GM12878 (cell line): Measurements from ENCODE around the gene TNFRSF8. TPM values are rescaled to one million over a fixed set of nuclear protein-coding genes. Genes with fewer than 3 reads are reported as not detected.
A peak's percentile ranks its signal among the peaks of the same experiment; 100 is the strongest.

Experiments
- ATAC-seq: fragments of 200-7000 bp; cut with Tn5 transposase; 3 replicates; pipeline ENCODE4 v1.9.1; 2020; ENCODE audit warnings: mild to moderate bottlenecking, moderate library complexity
- BruUV-seq: library from RNA; stranded (reverse); fragments of 400-500 nt; replicated peaks from 2 replicates; lab custom pipeline; 2021; lab: Mats Ljungman, UMichigan
- CTCF ChIA-PET: fragments of 300-600 bp; sonication (Branson Sonifier 250); formaldehyde crosslinking; extraction: SDS; loops from one replicate; lab custom pipeline; 2021; ENCODE audit warnings: inconsistent platforms; lab: Yijun Ruan, JAX
- POLR2A ChIA-PET: fragments of 350-600 bp; formaldehyde crosslinking; extraction: SDS; loops from one replicate; lab custom pipeline; 2021; ENCODE audit warnings: inconsistent platforms; lab: Charles Lee
- RAD21 ChIA-PET: fragments of 300-600 bp; sonication (Branson Sonifier 250); formaldehyde crosslinking; loops from one replicate; lab custom pipeline; 2023; ENCODE audit warnings: antibody characterized with exemption; ENCODE audit not compliant: unreplicated experiment; lab: Charles Lee
- SMC1A ChIA-PET: fragments of 300-600 bp; sonication (Branson Sonifier 250); formaldehyde crosslinking; loops from one replicate; lab custom pipeline; 2023; ENCODE audit not compliant: unreplicated experiment, uncharacterized antibody; lab: Charles Lee
- DNase-seq: peaks from one replicate; pipeline ENCODE4 v3.0.0-alpha.2; 2011; ENCODE audit warnings: low read depth, low spot score
- FAIRE-seq: peaks from 3 replicates; lab custom pipeline; 2011; peaks lifted over from hg19 to GRCh38; lab: Jason Lieb, UNC
- H2AFZ ChIP-seq: 2 replicates; pipeline ENCODE4 v1.6.0; 2011; ENCODE audit warnings: low read depth, low read length, control low read depth; ENCODE audit not compliant: control insufficient read depth
- H3K27ac ChIP-seq: 2 replicates; pipeline ENCODE4 v1.5.1; 2011; ENCODE audit warnings: control low read depth; ENCODE audit not compliant: control insufficient read depth, insufficient read depth
- H3K27me3 ChIP-seq, 2 experiments: replicated peaks in 1 of 2; 2 replicates each; pipeline versions ENCODE4 v1.6.0 to v1.6.1; 2011; ENCODE audit warnings: low read length in 1 of 2; ENCODE audit not compliant: control insufficient read depth in 2 of 2, insufficient read depth in 2 of 2
- H3K36me3 ChIP-seq, 2 experiments: 2 replicates each; pipeline ENCODE4 v1.5.1; 2011; ENCODE audit warnings: low read length in 1 of 2; ENCODE audit not compliant: control insufficient read depth in 2 of 2, insufficient read depth in 2 of 2
- H3K4me1 ChIP-seq: 2 replicates; pipeline ENCODE4 v1.6.1; 2011; ENCODE audit warnings: mild to moderate bottlenecking, low read length, moderate library complexity, mixed read lengths; ENCODE audit not compliant: control insufficient read depth, insufficient read depth
- H3K4me2 ChIP-seq: 2 replicates; pipeline ENCODE4 v1.6.0; 2011; ENCODE audit warnings: control low read depth; ENCODE audit not compliant: control insufficient read depth, insufficient read depth
- H3K4me3 ChIP-seq: fragments of 200-600 bp; sonication (generic); 2 replicates; pipeline ENCODE4 v1.5.1; 2016
- H3K79me2 ChIP-seq: 2 replicates; pipeline ENCODE4 v1.6.0; 2011; ENCODE audit warnings: low read length; ENCODE audit not compliant: control insufficient read depth, insufficient read depth
- H3K9ac ChIP-seq: 2 replicates; pipeline ENCODE4 v1.8.0; 2011; ENCODE audit warnings: low read length, control low read depth, mixed read lengths; ENCODE audit not compliant: control insufficient read depth, insufficient read depth
- H3K9me3 ChIP-seq: replicated peaks from 3 replicates; pipeline ENCODE4 v1.5.1; 2011; ENCODE audit warnings: mild to moderate bottlenecking, low read length; ENCODE audit not compliant: control insufficient read depth, insufficient read depth
- H4K20me1 ChIP-seq: 2 replicates; pipeline ENCODE4 v1.6.0; 2011; ENCODE audit not compliant: control insufficient read depth, insufficient read depth
- CEBPB ChIP-seq, 2 experiments: fragments of 150-350 bp in 1 of 2; IDR thresholded peaks; 2 replicates each; pipeline ENCODE4 v1.6.1; 2012 to 2014; ENCODE audit warnings: low read depth in 2 of 2, low read length in 2 of 2, borderline replicate concordance in 1 of 2, inconsistent platforms in 1 of 2
- CTCF ChIP-seq, 3 experiments: IDR thresholded peaks in 2 of 3; conservative IDR thresholded peaks in 1 of 3; 2 replicates each; pipeline ENCODE4 v1.5.1; 2011; ENCODE audit warnings: low read depth in 3 of 3, low read length in 3 of 3, mild to moderate bottlenecking in 3 of 3, control low read depth in 2 of 3, moderate library complexity in 2 of 3, inconsistent platforms in 1 of 3, mixed read lengths in 1 of 3; ENCODE audit not compliant: control insufficient read depth in 2 of 3, insufficient read depth in 1 of 3; ENCODE audit errors: extremely low read depth in 1 of 3
- ETV6 ChIP-seq, 2 experiments: fragments of 450-650 bp in 1 of 2; IDR thresholded peaks in 1 of 2; conservative IDR thresholded peaks in 1 of 2; 2 replicates each; pipeline ENCODE4 v1.6.1; 2014; ENCODE audit warnings: antibody characterized with exemption in 1 of 2, borderline replicate concordance in 1 of 2, low read depth in 1 of 2, mild to moderate bottlenecking in 1 of 2, moderate library complexity in 1 of 2
- IKZF2 ChIP-seq, 2 experiments: fragments of 450-650 bp; IDR thresholded peaks; 2 replicates each; pipeline ENCODE4 v1.6.1; 2017; ENCODE audit warnings: mild to moderate bottlenecking in 2 of 2, moderate library complexity in 2 of 2
- IRF5 ChIP-seq: fragments of 450-650 bp; IDR thresholded peaks from 2 replicates; pipeline ENCODE4 v1.6.1; 2017; ENCODE audit warnings: borderline replicate concordance
- MEF2A ChIP-seq: IDR thresholded peaks from 2 replicates; pipeline ENCODE4 v1.6.1; 2011; ENCODE audit warnings: low read depth, mild to moderate bottlenecking, low read length, moderate library complexity; ENCODE audit not compliant: insufficient read depth
- MTA3 ChIP-seq: IDR thresholded peaks from 2 replicates; pipeline ENCODE4 v1.6.1; 2012; ENCODE audit warnings: low read length, inconsistent platforms, borderline replicate concordance
- NKRF ChIP-seq: fragments of 450-650 bp; conservative IDR thresholded peaks from 2 replicates; pipeline ENCODE4 v1.6.1; 2017; ENCODE audit warnings: mild to moderate bottlenecking, moderate library complexity
- PML ChIP-seq: IDR thresholded peaks from 2 replicates; pipeline ENCODE4 v1.6.1; 2012; ENCODE audit warnings: low read length, inconsistent platforms
- RUNX3 ChIP-seq: IDR thresholded peaks from 2 replicates; pipeline ENCODE4 v1.6.1; 2012; ENCODE audit warnings: low read length, inconsistent platforms
- SIX5 ChIP-seq: IDR thresholded peaks from 2 replicates; pipeline ENCODE4 v1.6.1; 2011; ENCODE audit warnings: mild to moderate bottlenecking, low read depth, low read length, moderate library complexity; ENCODE audit not compliant: severe bottlenecking
- SMARCA5 ChIP-seq: fragments of 450-650 bp; IDR thresholded peaks from 2 replicates; pipeline ENCODE4 v1.6.1; 2017; ENCODE audit warnings: mild to moderate bottlenecking
- SUPT20H ChIP-seq: IDR thresholded peaks from 2 replicates; pipeline ENCODE4 v1.6.1; 2011; ENCODE audit warnings: low read depth, mild to moderate bottlenecking, low read length, moderate library complexity, borderline replicate concordance; ENCODE audit not compliant: control insufficient read depth
- ZNF384 ChIP-seq: IDR thresholded peaks from 2 replicates; pipeline ENCODE4 v1.6.1; 2012; ENCODE audit warnings: low read depth, mild to moderate bottlenecking, low read length, improper control_type of control experiment, borderline replicate concordance
- ZNF622 ChIP-seq: fragments of 450-650 bp; IDR thresholded peaks from 2 replicates; pipeline ENCODE4 v1.6.1; 2017; ENCODE audit warnings: mild to moderate bottlenecking, inconsistent platforms
- WGBS: methylation state at CpG from one replicate; pipeline ENCODE4 v1.1.6; 2016; ENCODE audit warnings: low lambda C conversion rate; ENCODE audit not compliant: insufficient replicate concordance, insufficient coverage; ENCODE audit errors: missing lambda C conversion rate; 5-methylcytosine and 5-hydroxymethylcytosine counted together
- in situ Hi-C: fragments of 300-500 bp; cut with MboI; formaldehyde crosslinking; loops from 9 replicates; pipeline ENCODE4 v1.14.3; 2018; ENCODE audit warnings: mixed read lengths
- intact Hi-C: fragments of 100-400 bp; cut with micrococcal nuclease; formaldehyde crosslinking; loops from one replicate; pipeline ENCODE4 v1.14.2; 2022; ENCODE audit not compliant: unreplicated experiment
- polyA plus RNA-seq, 11 experiments: library from polyadenylated mRNA; depleted of rRNA in 4 of 11; unstranded in 6 of 11; stranded (reverse) in 5 of 11; fragments of >200 nt; fragmentation: Nextera tagmentation in 4 of 11; fragmentation: Illumina TruSeq in 1 of 11; extraction: Ambion mirVana in 4 of 11; extraction: Trizol in 1 of 11; gene quantifications; 1 replicate in 1 of 11; 2 replicates in 10 of 11; pipeline versions ENCODE4 v1.2.1 to v1.2.3, GENCODE V29; 2011 to 2016; ENCODE audit warnings: inconsistent platforms in 2 of 11, missing spikeins in 2 of 11, low read depth in 1 of 11
- total RNA-seq, 4 experiments: library from RNA; depleted of rRNA in 3 of 4; stranded (reverse); fragments of >200 nt in 3 of 4; fragmentation: Illumina TruSeq in 1 of 4; extraction: Trizol in 1 of 4; gene quantifications; 2 replicates each; pipeline versions ENCODE4 v1.2.1 to v1.2.3, GENCODE V29; 2013 to 2021

The TNFRSF8 gene
- total and polyA plus RNA-seq, 10 of the 15 experiments (the other 5 are each of a cell fraction or from before 2014, with no cell fraction given): 9.8 to 114 (median 58.8) TPM

GRCh38 chr1:12173631-12174121 lies 110.6 kb downstream of the TNFRSF8 start:
- peak overlapping the region; percentile 24; the same call in 1 of the 2 replicates for H3K27ac ChIP-seq
- H3K9me3 ChIP-seq: no peaks in the 10 kb centered on the region
- RAD21 ChIA-PET: interaction anchor here (0.8 to 2.4 kb wide), 5 partner anchors 15 to 49 kb away, joined by 3 to 9 read pairs (median 4); no protein-coding TSS in a partner anchor
- peaks cover 84% of the 10 kb centered on the region for H3K79me2 ChIP-seq
- H3K4me1 ChIP-seq: peaks cover 50% of the 10 kb centered on the region
- H3K27me3 ChIP-seq: no peaks in the 10 kb centered on the region
- H3K9ac ChIP-seq: 0 out of 2 replicates have a peak overlapping the region, but pooled peaks have one; percentile 12
- FAIRE-seq: no peak
- DNase-seq: no peak
- ATAC-seq: peak; percentile 60
- H3K4me3 ChIP-seq: peak overlapping the region; percentile 59; the same call in 1 of the 2 replicates
- SMC1A ChIA-PET: interaction anchor here (0.7 to 20.8 kb wide), 7 partner anchors 8 to 50 kb away, joined by 3 to 347 read pairs (median 3); no protein-coding TSS in a partner anchor
- BruUV-seq: no TSS peak
- intact Hi-C loops: loop anchor here (5.0 kb wide), 1 partner anchor 36 kb away; no protein-coding TSS in a partner anchor
- peaks cover 6% of the 10 kb centered on the region; the same call in 1 of the 2 replicates for H4K20me1 ChIP-seq
- in situ Hi-C loops: loop anchor here (25.0 kb wide), 1 partner anchor 1564 kb away; no protein-coding TSS in a partner anchor
- H2AFZ ChIP-seq: no peak overlapping the region
- POLR2A ChIA-PET: interaction anchor here (2.7 kb wide), 1 partner anchor 9 kb away, joined by 8 read pairs; no protein-coding TSS in a partner anchor
- peak overlapping the region; percentile 78 for H3K4me2 ChIP-seq
- CTCF ChIA-PET: interaction anchor here (0.8 to 2.6 kb wide), 6 partner anchors 10 to 49 kb away, joined by 3 to 11 read pairs (median 4); no protein-coding TSS in a partner anchor
- peaks cover 5 to 10% of the 10 kb centered on the region in 2 experiments for H3K36me3 ChIP-seq
- 25% methylated on average over 11 of the region's 11 CpGs for WGBS
- TF ChIP-seq ZNF384 (no peak), SUPT20H (no peak), SMARCA5 (no peak), CTCF (IDR thresholded peaks at IDR 0.05 in 2 of 3, conservative IDR thresholded peaks at IDR 0.05 in 1 of 3; ENCODE audit: control insufficient read depth in 2 of 3, extremely low read depth in 1 of 3, insufficient read depth in 1 of 3, low read depth in 3 of 3, low read length in 3 of 3) (no peak), IKZF2 (IDR thresholded peaks at IDR 0.05) (peak in 1 of 2 experiments; percentile 28; a peak in 1 of 4 replicates), IRF5 (no peak), ZNF622 (no peak), MTA3 (no peak), SIX5 (no peak), MEF2A (no peak), PML (no peak), CEBPB (IDR thresholded peaks at IDR 0.05; ENCODE audit: borderline replicate concordance in 1 of 2, low read depth in 2 of 2, low read length in 2 of 2) (no peak), ETV6 (conservative IDR thresholded peaks at IDR 0.05 in 1 of 2, IDR thresholded peaks at IDR 0.05 in 1 of 2; ENCODE audit: borderline replicate concordance in 1 of 2, low read depth in 1 of 2) (0 out of 4 replicates have a peak, but pooled peaks of 1 of the 2 experiments have one; percentile 20), RUNX3 (peak; percentile 87), NKRF (no peak)
